ENCODE results near the gene PRR16.

Gene PRR16

GRCh38 chr5:120706877-120707276 is 242.8 kb downstream of the PRR16 start:
- H3K9ac ChIP-seq: no peak overlapping the region
- H3K27me3 ChIP-seq (ENCODE audit: control insufficient read depth, insufficient read depth, low read length): no peaks in the 10 kb centered on the region
- no peaks in the 10 kb centered on the region for H3K9me3 ChIP-seq (ENCODE audit: control insufficient read depth, low read length)
- no peak for TF ChIP-seq CTCF (IDR thresholded peaks at IDR 0.05)
- H3K4me1 ChIP-seq: no peaks in the 10 kb centered on the region
- no peak overlapping the region for H2AFZ ChIP-seq
- H3K4me3 ChIP-seq (ENCODE audit: low read depth, low read length): no peak overlapping the region
- H3K36me3 ChIP-seq (ENCODE audit: control insufficient read depth, insufficient read depth, low read length): no peaks in the 10 kb centered on the region
- no peak overlapping the region for H3K4me2 ChIP-seq (ENCODE audit: low read length)
- H3K27ac ChIP-seq: no peak overlapping the region
- no peaks in the 10 kb centered on the region for H3K79me2 ChIP-seq

GRCh38 chr5:120717381-120717780 is 253.3 kb downstream of the PRR16 start:
- H3K27ac ChIP-seq: no peak overlapping the region
- H3K36me3 ChIP-seq (ENCODE audit: control insufficient read depth, insufficient read depth, low read length): no peaks in the 10 kb centered on the region
- H2AFZ ChIP-seq: no peak overlapping the region
- H3K4me3 ChIP-seq (ENCODE audit: low read depth, low read length): no peak overlapping the region
- no peaks in the 10 kb centered on the region for H3K27me3 ChIP-seq (ENCODE audit: control insufficient read depth, insufficient read depth, low read length)
- no peaks in the 10 kb centered on the region for H3K4me1 ChIP-seq
- no peak overlapping the region for H3K9ac ChIP-seq
- no peak for TF ChIP-seq CTCF (IDR thresholded peaks at IDR 0.05)
- H3K4me2 ChIP-seq (ENCODE audit: low read length): no peak overlapping the region
- H3K9me3 ChIP-seq (ENCODE audit: control insufficient read depth, low read length): no peaks in the 10 kb centered on the region
- no peaks in the 10 kb centered on the region for H3K79me2 ChIP-seq

- Histone ChIP-seq H3K9ac (no peak overlapping the region), H3K27me3 (ENCODE audit: control insufficient read depth, insufficient read depth, low read length) (no peaks in the 10 kb centered on the region), H3K4me3 (ENCODE audit: low read depth, low read length) (no peak overlapping the region), H3K4me2 (ENCODE audit: low read length) (no peak overlapping the region), H3K4me1 (no peaks in the 10 kb centered on the region), H2AFZ (no peak overlapping the region), H3K79me2 (no peaks in the 10 kb centered on the region), H3K36me3 (ENCODE audit: control insufficient read depth, insufficient read depth, low read length) (no peaks in the 10 kb centered on the region), H3K27ac (no peak overlapping the region), H3K9me3 (ENCODE audit: control insufficient read depth, low read length) (no peaks in the 10 kb centered on the region)
- TF ChIP-seq CTCF (IDR thresholded peaks at IDR 0.05): no peak
Measured at GRCh38 chr5:120730214-120730613, 266.1 kb downstream of the PRR16 start.

GRCh38 chr5:120734033-120734432 is 269.9 kb downstream of the PRR16 start:
- Histone ChIP-seq H3K9ac (no peak overlapping the region), H2AFZ (no peak overlapping the region), H3K27ac (no peak overlapping the region), H3K4me2 (ENCODE audit: low read length) (no peak overlapping the region), H3K27me3 (ENCODE audit: control insufficient read depth, insufficient read depth, low read length) (no peaks in the 10 kb centered on the region), H3K9me3 (ENCODE audit: control insufficient read depth, low read length) (no peaks in the 10 kb centered on the region), H3K4me3 (ENCODE audit: low read depth, low read length) (no peak overlapping the region), H3K4me1 (no peaks in the 10 kb centered on the region), H3K79me2 (no peaks in the 10 kb centered on the region), H3K36me3 (ENCODE audit: control insufficient read depth, insufficient read depth, low read length) (no peaks in the 10 kb centered on the region)
- no peak for TF ChIP-seq CTCF (IDR thresholded peaks at IDR 0.05)

- no peaks in the 10 kb centered on the region for H3K36me3 ChIP-seq (ENCODE audit: control insufficient read depth, insufficient read depth, low read length)
- H3K4me1 ChIP-seq: no peaks in the 10 kb centered on the region
- H3K9ac ChIP-seq: no peak overlapping the region
- no peaks in the 10 kb centered on the region for H3K9me3 ChIP-seq (ENCODE audit: control insufficient read depth, low read length)
- H3K4me2 ChIP-seq (ENCODE audit: low read length): no peak overlapping the region
- no peaks in the 10 kb centered on the region for H3K27me3 ChIP-seq (ENCODE audit: control insufficient read depth, insufficient read depth, low read length)
- H3K4me3 ChIP-seq (ENCODE audit: low read depth, low read length): no peak overlapping the region
- no peak overlapping the region for H3K27ac ChIP-seq
- H3K79me2 ChIP-seq: no peaks in the 10 kb centered on the region
- TF ChIP-seq CTCF (IDR thresholded peaks at IDR 0.05): no peak
- no peak overlapping the region for H2AFZ ChIP-seq
Measured at GRCh38 chr5:120735076-120735475, 271.0 kb downstream of the PRR16 start.

All from parathyroid adenoma (tissue), 2 donors.